Stimulated activated CD4-positive, alpha-beta T cell treated with anti-CD3 and anti-CD28 coated beads, Interleukin-1b, Interleukin-23, amount 100 ng/mL, for 48 hours (primary cell): ENCODE results near the gene GLTP.

Experiments used
- DNase-seq: peaks from one replicate; pipeline ENCODE4 v3.0.0-alpha.2; 2020

The GLTP gene

GRCh38 chr12:109840305-109841074, 39.9 kb downstream of the GLTP start:
- DNase-seq, result no peak

GRCh38 chr12:109839444-109839843, 40.9 kb downstream of the GLTP start:
- DNase-seq, result no peak

DNA sequence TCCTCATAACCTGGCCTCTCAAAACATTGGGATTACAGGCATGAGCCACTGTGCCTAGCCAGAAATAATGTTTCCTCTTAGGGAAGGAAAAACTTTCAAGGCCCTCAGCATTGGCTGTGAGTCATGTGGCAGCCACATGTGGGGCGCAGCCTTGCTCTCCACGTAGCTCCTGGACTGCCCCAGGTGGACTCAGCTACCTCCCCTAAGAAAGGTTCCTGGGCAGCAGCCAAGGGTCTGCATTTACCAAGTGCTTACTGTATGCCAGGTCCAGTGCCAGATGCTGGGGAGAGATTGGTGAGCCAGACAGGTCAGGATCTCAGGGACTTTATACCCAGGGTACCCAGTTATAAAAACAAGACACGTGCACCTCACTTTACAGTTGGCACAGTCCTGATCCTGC, 43.4 kb downstream of the GLTP start:
- no peak for DNase-seq

DNA sequence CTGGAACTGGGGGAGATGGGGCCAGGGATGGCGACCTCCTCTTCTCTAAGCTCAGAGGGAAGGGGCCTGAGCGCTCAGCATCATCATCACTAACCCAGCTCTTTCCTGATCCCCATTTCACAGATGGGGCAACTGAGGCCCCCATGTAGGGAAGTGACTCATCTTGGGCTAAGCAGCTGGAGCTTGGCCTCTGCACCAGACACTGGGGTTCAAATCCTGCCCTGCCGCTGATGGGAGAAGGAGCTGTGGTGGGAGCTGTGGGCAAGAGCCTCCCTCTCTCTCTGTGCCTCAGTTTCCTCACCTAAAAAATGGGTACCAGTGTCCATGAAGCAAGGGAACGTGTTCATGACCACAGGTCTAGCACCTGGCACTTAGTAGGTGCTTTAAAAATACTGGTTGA, 44.5 kb downstream of the GLTP start:
- no peak for DNase-seq

- DNase-seq, result no peak
Measured at GRCh38 chr12:109833307-109834189, 46.8 kb downstream of the GLTP start, which contains the start of gene TRPV4. TSS of gene TRPV4 (minus strand) at chr12:109833398. CDS start at chr12:109814796, 18,602 bp downstream.

- no peak for DNase-seq
Measured at GRCh38 chr12:109832541-109833306, 47.6 kb downstream of the GLTP start.

DNA sequence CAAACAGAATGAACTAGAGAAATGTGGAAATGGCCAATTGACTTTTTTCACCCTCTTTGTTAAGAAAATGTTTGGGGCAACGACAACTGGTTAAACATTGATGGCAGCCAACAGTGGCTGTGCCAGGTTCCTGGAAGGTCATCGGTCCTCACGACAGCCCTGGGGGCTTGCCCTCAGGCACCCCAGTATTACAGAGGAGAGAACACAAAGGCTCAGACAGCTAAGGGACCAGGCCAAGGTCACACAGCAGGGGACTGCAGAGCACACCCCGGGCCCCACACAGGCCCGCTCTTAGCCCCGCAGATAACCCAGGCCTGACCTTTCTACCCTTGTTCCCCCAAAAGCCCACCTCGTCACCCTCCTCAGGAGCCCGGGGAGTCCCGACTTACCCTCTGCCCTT, 48.4 kb downstream of the GLTP start:
- DNase-seq, result no peak

DNA sequence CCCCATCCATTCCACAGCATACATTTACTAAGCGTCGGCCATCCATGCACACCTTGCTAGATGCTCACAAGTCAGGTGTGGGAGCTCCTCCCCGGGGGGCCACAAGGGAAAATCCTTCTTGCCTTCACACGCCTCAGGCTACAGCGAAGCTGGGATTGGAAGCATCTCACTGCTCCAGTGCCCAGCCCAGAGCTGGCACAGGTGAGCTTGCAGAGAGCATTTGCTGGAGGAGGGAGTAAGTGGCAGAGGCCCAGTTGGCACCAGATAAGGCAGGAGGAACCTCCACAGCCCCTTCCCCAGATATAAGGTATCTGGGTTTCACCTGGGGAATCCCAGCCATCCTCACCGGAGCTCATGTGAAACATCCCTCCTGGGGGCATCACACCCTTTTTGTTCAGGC, 49.0 kb downstream of the GLTP start:
- DNase-seq, result no peak

DNA sequence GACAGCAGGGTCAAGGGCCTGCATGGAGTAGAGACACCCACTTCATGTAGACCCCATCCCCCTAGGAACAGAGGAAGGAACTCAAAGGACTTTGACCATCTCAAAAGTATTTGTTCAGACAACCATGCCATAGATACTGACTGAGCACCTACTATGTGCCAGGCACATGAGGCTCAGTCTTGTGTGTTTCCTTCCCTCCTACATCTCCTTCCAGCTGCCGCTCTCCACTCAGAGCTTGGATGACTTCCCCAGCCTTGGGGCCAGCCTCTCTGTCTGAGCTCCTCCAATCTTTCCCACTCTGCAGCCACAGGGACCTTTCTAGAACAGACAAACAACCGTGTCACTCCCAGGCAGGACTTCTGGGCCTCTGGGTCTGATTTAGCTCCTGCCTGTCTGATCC, 49.6 kb downstream of the GLTP start:
- no peak for DNase-seq

GRCh38 chr12:109830267-109830666, 50.1 kb downstream of the GLTP start:
- no peak for DNase-seq

GRCh38 chr12:109829667-109830066, 50.7 kb downstream of the GLTP start:
- DNase-seq, result no peak

DNA sequence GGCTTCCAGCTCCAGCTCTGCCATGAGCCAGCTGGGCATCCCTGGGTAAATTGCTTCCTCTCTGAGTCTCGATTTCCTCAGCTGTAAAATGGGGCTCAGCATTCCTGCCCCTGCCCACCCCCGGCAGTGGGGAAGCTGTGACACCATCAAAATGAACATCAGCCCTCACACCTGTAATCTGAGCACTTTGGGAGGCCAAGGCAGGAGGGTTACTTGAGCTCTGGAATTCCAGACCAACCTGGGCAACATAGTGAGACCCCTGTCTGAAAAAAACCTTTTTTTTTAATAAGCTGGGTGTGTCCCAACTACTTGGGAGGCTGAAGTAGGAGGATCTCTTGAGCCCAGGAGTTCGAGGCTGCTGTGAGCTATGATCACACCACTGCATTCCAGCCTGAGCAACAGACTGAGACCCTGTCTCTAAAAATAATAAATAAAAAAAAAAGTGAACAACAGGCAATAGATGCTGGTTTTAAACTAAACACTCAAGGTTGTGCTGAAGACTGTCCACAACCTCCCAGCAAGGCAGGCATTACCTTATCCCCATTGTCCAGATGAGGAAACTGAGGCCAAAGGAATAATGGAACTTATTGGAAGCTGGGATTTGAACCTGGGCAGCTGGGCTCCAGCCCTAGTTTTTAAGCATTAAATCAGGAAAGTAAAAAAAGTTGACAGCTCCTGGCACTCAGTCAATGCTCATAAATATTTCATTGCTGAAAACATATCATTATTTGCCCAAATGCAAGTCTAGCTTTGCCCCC, 51.4 kb downstream of the GLTP start:
- DNase-seq, result no peak

DNA sequence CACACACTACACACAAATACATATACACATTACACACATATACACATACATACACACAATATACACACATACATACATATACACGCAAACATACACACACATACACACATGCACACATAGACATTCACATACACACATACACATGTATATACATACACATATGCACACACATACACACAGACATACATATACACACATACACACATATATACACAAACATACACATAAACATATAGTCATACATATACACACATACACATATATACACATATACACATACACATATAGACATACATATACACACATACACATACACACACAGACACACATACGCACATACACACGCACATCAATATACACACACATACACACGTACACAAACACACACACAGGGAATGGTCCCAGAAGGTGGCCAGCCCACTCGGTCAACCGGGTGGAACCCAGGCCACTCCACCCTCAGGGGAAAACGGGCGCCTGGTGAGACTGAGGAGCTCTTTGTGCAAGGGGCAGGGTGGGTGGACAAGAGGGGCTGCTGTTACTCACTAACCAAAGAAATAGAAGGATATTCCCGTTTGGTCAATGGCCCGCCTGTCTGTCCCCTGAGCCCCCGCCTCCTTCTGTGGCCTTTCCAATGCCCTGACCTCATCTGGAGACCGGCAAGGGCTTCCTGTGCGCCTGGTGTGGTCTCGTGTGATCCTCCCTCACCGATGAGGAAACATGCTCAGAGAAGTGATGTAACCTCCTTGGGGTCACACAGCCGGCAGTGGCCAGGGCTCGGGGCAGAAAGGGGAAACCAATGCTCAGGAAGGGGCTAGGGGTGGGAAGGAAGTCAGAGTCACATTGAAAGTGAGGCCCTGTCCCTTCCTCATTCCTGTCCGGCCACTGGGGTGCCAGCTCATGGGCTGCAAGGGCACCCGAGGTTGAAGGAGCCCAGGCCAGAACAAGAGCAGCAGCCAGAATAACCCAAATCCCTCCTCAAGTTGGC, 52.5 kb downstream of the GLTP start:
- no peak for DNase-seq

- DNase-seq, result no peak
Measured at GRCh38 chr12:109827080-109827479, 53.3 kb downstream of the GLTP start.

GRCh38 chr12:109824731-109825130, 55.6 kb downstream of the GLTP start:
- no peak for DNase-seq

GRCh38 chr12:109822951-109823411, 57.4 kb downstream of the GLTP start:
- DNase-seq, result no peak

GRCh38 chr12:109822416-109822815, 57.9 kb downstream of the GLTP start:
- DNase-seq, result no peak

GRCh38 chr12:109821968-109822367, 58.4 kb downstream of the GLTP start:
- no peak for DNase-seq

- DNase-seq, result no peak
Measured at GRCh38 chr12:109820816-109821381, 59.4 kb downstream of the GLTP start.

DNA sequence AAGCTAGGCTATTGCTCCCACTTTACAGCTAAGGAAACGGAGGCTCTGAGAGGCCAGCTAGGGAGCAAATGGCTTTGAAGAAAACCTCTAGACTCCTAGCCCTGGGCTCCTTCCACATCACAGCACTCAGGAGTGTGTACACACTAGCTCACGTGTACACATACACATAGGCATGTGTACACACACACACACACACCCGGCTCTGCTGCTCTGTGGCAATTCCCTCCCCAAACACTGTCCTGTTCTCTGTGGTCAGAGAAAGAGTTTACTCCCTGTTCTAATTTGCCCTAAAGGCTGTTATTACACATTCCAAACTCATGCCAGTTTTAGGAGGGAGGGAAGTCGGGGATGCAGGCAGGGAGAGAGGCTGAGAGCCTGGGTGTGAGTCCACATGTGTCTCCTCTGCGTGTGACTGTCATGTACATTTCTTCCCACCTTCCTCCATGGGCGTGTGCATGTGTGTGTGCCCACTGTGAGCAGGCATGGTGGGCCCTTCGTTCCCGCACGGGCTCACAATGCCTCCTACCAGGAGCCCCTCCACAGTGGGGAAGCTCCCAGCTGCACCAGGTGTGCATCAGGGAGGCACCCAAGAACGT, 61.3 kb downstream of the GLTP start:
- no peak for DNase-seq
